ENCODE measurements around the gene SLC10A7.

The SLC10A7 gene

GRCh38 chr4:146500216-146500615 lies 21.5 kb downstream of the SLC10A7 start:
- TF ChIP-seq CTCF (IDR thresholded peaks at IDR 0.05; ENCODE audit: poor library complexity, severe bottlenecking), result no peak
- DNase-seq (ENCODE audit: low spot score), result no peak
- Histone ChIP-seq H3K9me3 (ENCODE audit: severe bottlenecking) (no peaks in the 10 kb centered on the region), H3K27ac (ENCODE audit: poor library complexity, severe bottlenecking) (no peak overlapping the region), H3K4me1 (ENCODE audit: insufficient read depth, poor library complexity, severe bottlenecking) (peaks cover 5% of the 10 kb centered on the region), H3K4me3 (ENCODE audit: severe bottlenecking) (no peak overlapping the region), H3K36me3 (ENCODE audit: low read depth) (peaks cover 19% of the 10 kb centered on the region; the same call in 1 of the 2 replicates), H3K27me3 (ENCODE audit: insufficient read depth, poor library complexity, severe bottlenecking) (no peaks in the 10 kb centered on the region)
- ATAC-seq (ENCODE audit: low read depth), result no peak

- Histone ChIP-seq H3K9me3 (ENCODE audit: severe bottlenecking) (no peaks in the 10 kb centered on the region), H3K4me1 (ENCODE audit: insufficient read depth, poor library complexity, severe bottlenecking) (peaks cover 5% of the 10 kb centered on the region), H3K36me3 (ENCODE audit: low read depth) (peaks cover 14% of the 10 kb centered on the region; the same call in 1 of the 2 replicates), H3K27me3 (ENCODE audit: insufficient read depth, poor library complexity, severe bottlenecking) (no peaks in the 10 kb centered on the region), H3K27ac (ENCODE audit: poor library complexity, severe bottlenecking) (no peak overlapping the region), H3K4me3 (ENCODE audit: severe bottlenecking) (no peak overlapping the region)
- DNase-seq (ENCODE audit: low spot score) (no peak), ATAC-seq (ENCODE audit: low read depth) (no peak)
- no peak for TF ChIP-seq CTCF (IDR thresholded peaks at IDR 0.05; ENCODE audit: poor library complexity, severe bottlenecking)
Observed at GRCh38 chr4:146498291-146498690, 23.4 kb downstream of the SLC10A7 start.

GRCh38 chr4:146495269-146495668 lies 26.5 kb downstream of the SLC10A7 start:
- no peak for DNase-seq (ENCODE audit: low spot score)
- no peak for TF ChIP-seq CTCF (IDR thresholded peaks at IDR 0.05; ENCODE audit: poor library complexity, severe bottlenecking)

GRCh38 chr4:146494143-146494542 lies 27.6 kb downstream of the SLC10A7 start:
- Histone ChIP-seq H3K27me3 (ENCODE audit: insufficient read depth, poor library complexity, severe bottlenecking) (no peaks in the 10 kb centered on the region), H3K9me3 (ENCODE audit: severe bottlenecking) (no peaks in the 10 kb centered on the region), H3K36me3 (ENCODE audit: low read depth) (no peaks in the 10 kb centered on the region), H3K27ac (ENCODE audit: poor library complexity, severe bottlenecking) (no peak overlapping the region), H3K4me1 (ENCODE audit: insufficient read depth, poor library complexity, severe bottlenecking) (peaks cover 5% of the 10 kb centered on the region), H3K4me3 (ENCODE audit: severe bottlenecking) (no peak overlapping the region)
- ATAC-seq (ENCODE audit: low read depth) (no peak), DNase-seq (ENCODE audit: low spot score) (no peak)
- no peak for TF ChIP-seq CTCF (IDR thresholded peaks at IDR 0.05; ENCODE audit: poor library complexity, severe bottlenecking)

More at GRCh38 chr4:146495269-146495668, 26.5 kb downstream of the SLC10A7 start:
- H3K27ac ChIP-seq (ENCODE audit: poor library complexity, severe bottlenecking), result no peak overlapping the region
- H3K4me1 ChIP-seq (ENCODE audit: insufficient read depth, poor library complexity, severe bottlenecking), result peaks cover 5% of the 10 kb centered on the region
- no peaks in the 10 kb centered on the region for H3K9me3 ChIP-seq (ENCODE audit: severe bottlenecking)
- no peak overlapping the region for H3K4me3 ChIP-seq (ENCODE audit: severe bottlenecking)
- no peaks in the 10 kb centered on the region for H3K27me3 ChIP-seq (ENCODE audit: insufficient read depth, poor library complexity, severe bottlenecking)
- peak; percentile 42 for ATAC-seq (ENCODE audit: low read depth)
- no peaks in the 10 kb centered on the region for H3K36me3 ChIP-seq (ENCODE audit: low read depth)

GRCh38 chr4:146490106-146490505 lies 31.6 kb downstream of the SLC10A7 start:
- Histone ChIP-seq H3K36me3 (ENCODE audit: low read depth) (no peaks in the 10 kb centered on the region), H3K4me3 (ENCODE audit: severe bottlenecking) (no peak overlapping the region), H3K27me3 (ENCODE audit: insufficient read depth, poor library complexity, severe bottlenecking) (no peaks in the 10 kb centered on the region), H3K4me1 (ENCODE audit: insufficient read depth, poor library complexity, severe bottlenecking) (no peaks in the 10 kb centered on the region), H3K9me3 (ENCODE audit: severe bottlenecking) (no peaks in the 10 kb centered on the region), H3K27ac (ENCODE audit: poor library complexity, severe bottlenecking) (no peak overlapping the region)
- ATAC-seq (ENCODE audit: low read depth) (no peak), DNase-seq (ENCODE audit: low spot score) (no peak)
- TF ChIP-seq CTCF (IDR thresholded peaks at IDR 0.05; ENCODE audit: poor library complexity, severe bottlenecking), result no peak

Measured in RWPE2 (cell line).